ENCODE results near the gene CALD1. TPM values are rescaled to one million over a fixed set of nuclear protein-coding genes. Genes with fewer than 3 reads are reported as not detected.

Gene CALD1
- total and polyA plus RNA-seq, 8 donors: 137 to 248 (median 224) TPM

DNA sequence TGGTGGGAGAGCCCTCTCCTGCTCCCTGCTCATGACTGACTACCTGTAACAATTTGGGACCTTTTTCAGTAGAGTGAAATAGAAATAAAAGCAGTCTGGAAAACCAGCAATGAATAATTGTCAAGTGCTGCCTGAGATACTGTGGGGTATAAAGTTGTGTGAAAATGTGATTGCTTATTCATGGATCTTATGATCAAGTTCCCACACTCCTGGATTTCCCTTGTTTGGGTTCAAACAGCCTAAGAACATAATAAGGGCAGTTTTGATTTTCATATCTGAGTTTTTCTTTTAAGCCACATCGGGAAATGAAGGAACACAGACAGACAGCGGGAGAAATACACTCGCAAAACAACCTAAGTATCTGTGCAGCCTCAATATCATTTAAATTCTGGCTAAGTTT, 52.9 kb downstream of the CALD1 start:
- intact Hi-C loops (cut with DNase I): no loop called here
- no peak for ATAC-seq
- no peak for TF ChIP-seq CTCF (IDR thresholded peaks at IDR 0.05)
- Histone ChIP-seq H3K36me3 (no peaks in the 10 kb centered on the region), H3K4me1 (no peaks in the 10 kb centered on the region), H3K9me3 (no peaks in the 10 kb centered on the region), H3K4me3 (no peak overlapping the region), H3K27ac (no peak overlapping the region), H3K27me3 (no peaks in the 10 kb centered on the region)
- no peak for DNase-seq

DNA sequence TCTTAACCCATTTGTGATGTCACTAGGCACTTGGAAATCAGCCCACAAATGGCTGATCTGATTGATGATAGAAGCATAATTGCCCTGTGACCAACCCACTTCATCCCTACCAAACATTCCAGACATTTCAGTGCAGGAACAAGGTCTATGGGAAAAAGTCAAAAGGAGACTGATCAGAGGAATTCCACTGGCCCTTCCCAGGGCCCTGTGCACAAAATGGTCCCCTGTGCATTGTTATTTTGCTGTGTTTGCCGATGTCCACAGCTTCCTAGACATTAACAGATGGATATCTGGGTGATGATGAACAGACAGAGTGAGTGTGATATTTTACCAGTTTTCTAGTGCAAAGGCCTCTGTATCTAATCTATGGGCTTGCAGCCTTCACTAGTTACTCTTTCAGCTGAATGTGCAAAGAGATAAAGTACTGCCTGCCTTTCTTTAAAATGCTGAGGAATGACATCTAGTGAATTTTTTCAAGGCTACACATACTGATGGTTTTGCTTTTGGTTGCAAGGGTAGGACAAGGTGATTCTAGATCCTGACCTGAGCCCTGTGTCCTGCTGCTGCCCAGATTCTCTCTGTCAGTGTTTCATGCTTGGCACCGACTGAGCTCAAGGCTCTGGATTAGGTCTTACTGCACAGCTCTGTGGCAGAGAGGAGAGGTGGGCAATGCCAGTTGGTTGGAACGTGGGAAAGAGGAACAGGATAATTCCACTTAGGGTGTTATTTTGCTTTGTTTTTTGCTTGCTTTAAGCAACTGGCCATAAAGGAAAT, 55.4 kb downstream of the CALD1 start:
- no peaks in the 10 kb centered on the region for H3K27me3 ChIP-seq
- H3K27ac ChIP-seq: no peak overlapping the region
- no peaks in the 10 kb centered on the region for H3K4me1 ChIP-seq
- no peaks in the 10 kb centered on the region for H3K36me3 ChIP-seq
- no peak for DNase-seq
- intact Hi-C loops (cut with DNase I): no loop called here
- no peak for TF ChIP-seq CTCF (IDR thresholded peaks at IDR 0.05)
- H3K4me3 ChIP-seq: no peak overlapping the region
- H3K9me3 ChIP-seq: no peaks in the 10 kb centered on the region
- no peak for ATAC-seq

DNA sequence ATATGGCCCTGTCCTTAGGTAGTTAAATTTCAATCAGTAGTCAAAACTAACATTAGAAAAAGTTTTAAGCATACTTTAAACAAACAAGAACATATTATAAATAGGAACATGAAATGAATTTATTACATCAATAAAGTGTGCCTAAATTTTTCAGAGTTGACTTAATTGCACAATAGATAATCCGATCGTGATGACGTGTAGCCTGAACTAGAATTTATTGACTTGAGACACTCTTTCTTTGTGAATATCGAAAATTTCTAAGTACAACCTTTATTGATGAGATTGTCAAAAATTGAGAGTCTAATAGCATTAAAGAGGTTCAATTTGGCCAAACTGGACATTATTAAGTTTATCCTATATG, 56.0 kb downstream of the CALD1 start:
- intact Hi-C loops (cut with DNase I): no loop called here
- Histone ChIP-seq H3K36me3 (no peaks in the 10 kb centered on the region), H3K4me3 (no peak overlapping the region), H3K9me3 (no peaks in the 10 kb centered on the region), H3K27me3 (no peaks in the 10 kb centered on the region), H3K27ac (no peak overlapping the region), H3K4me1 (no peaks in the 10 kb centered on the region)
- no peak for TF ChIP-seq CTCF (IDR thresholded peaks at IDR 0.05)
- DNase-seq (no peak), ATAC-seq (no peak)

DNA sequence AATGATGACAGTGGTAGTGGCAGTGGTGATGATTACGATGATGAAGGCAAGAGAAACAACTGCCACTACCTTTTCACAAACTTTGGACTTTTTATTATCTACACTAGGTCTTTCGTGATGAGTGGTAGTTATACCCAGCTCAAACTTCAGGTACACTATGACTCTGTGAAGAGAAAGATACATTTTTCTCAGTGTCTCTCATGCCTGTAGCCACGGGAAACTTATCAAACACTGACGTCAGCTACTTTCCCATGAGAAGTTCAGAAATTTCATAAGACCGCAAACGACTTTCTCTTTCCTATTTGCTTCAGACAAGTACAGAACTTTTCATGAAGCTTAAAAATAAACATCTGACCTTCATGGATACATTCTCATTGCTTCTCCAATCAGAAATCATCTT, 57.0 kb downstream of the CALD1 start:
- Histone ChIP-seq H3K36me3 (no peaks in the 10 kb centered on the region), H3K4me1 (no peaks in the 10 kb centered on the region), H3K9me3 (no peaks in the 10 kb centered on the region), H3K4me3 (no peak overlapping the region), H3K27ac (no peak overlapping the region), H3K27me3 (no peaks in the 10 kb centered on the region)
- no peak for ATAC-seq
- no peak for DNase-seq
- intact Hi-C loops (cut with DNase I): no loop called here
- TF ChIP-seq CTCF (IDR thresholded peaks at IDR 0.05): no peak

DNA sequence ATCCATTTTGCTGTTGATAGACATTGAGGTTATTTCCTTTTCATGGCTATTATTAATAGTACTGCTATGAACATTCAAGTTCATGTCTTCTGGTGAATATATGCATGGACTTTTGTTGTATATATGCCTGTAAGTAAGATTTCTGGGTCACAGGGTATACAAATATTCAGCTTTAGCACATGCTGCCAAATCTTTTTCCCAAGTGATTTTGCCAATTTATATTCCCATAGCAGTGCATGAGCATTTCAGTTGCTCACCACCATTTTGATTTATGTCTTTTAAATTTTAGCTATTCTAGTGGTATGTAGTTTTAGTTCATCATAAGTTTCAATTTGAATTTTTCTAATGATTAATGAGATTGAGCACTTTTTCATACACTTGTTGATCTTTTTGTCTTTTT, 59.9 kb downstream of the CALD1 start:
- TF ChIP-seq CTCF (IDR thresholded peaks at IDR 0.05): no peak
- no peaks in the 10 kb centered on the region for H3K9me3 ChIP-seq
- H3K27ac ChIP-seq: no peak overlapping the region
- H3K27me3 ChIP-seq: no peaks in the 10 kb centered on the region
- H3K4me3 ChIP-seq: no peak overlapping the region
- no peaks in the 10 kb centered on the region for H3K4me1 ChIP-seq
- no peak for ATAC-seq
- no peaks in the 10 kb centered on the region for H3K36me3 ChIP-seq
- DNase-seq: no peak
- intact Hi-C loops (cut with DNase I): no loop called here

Data from left lung (tissue), 10 donors.